Anterior cingulate cortex (tissue), 58 donors: ENCODE results near the gene SH3TC1.
A peak's percentile ranks its signal among the peaks of the same experiment; 100 is the strongest.

Source experiments
- DNase-seq, 58 donors: peaks; one replicate each; lab custom pipeline; 2025; lab: John Stamatoyannopoulos, UW

The SH3TC1 gene

GRCh38 chr4:8163026-8163425, 36.1 kb upstream of the SH3TC1 start:
- no peak for DNase-seq

GRCh38 chr4:8163436-8164193, 35.5 kb upstream of the SH3TC1 start:
- no peak for DNase-seq

- no peak for DNase-seq
These were observed 34.9 kb upstream of the SH3TC1 start for GRCh38 chr4:8164194-8164565.

DNA sequence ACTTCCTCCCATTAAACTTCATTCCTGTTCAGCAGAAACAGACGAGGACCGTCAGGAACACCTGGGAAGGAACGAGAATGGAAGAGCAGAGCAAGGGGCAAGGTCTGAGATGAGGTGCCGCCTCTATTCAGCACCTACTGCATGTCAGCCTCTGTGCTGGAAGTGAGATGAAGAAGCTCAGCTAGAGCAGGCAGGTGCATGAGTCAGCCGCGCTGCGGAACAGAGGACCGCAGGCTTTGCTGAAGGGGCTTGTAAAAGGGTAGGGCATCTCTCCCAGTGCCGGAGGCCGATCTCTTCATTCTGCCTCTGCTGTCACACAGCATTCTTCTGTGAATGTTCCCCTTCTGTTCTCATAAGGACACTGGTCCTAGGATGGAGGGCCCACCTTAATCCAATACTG, 34.4 kb upstream of the SH3TC1 start:
- no peak for DNase-seq

DNA sequence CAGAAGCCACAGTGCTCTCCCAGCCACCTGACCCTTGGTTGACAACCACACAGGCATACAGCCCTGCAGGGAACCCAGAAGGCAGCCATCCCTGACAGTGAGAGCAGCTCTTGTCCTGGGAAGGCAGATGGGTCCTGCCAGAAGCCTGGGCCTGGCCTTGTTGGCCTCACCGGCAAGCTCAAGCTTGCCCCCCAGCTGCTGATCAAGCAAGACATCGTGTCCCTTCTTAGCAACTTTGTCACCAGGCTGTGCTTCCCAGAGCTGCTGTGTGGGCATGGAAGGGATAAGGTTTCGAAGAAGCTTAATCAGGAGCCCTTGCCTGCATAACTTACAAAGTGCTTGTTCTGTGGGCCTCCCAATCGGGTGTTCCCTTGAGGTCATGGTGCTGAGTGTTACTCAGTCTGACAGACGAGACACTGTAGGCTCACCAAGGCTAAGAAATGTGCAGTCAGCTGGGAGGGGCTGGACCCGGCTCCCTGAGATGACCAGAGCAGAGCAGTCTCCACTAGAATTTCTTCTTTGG, 33.7 kb upstream of the SH3TC1 start:
- peak in 1 of 58 donors; percentile 12 for DNase-seq

DNA sequence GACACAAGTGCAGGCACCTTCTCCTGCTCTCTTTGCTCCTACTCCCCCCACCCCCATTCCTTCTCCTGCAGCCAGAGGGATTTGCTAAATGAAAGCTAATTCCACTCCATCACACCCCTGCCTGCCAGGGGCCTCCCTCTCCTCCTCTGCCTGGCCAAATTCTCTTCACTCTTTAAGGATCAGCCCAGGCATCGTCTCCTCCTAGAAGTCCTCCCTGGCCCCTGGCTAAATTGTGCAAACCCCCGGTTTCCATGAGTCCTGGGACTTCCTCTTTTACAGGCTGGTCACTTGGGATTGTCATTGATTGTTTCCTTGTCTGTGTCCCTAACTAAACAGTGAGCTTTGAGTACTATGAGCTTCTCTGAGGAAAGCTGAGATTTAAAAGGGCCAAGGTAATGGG, 31.8 kb upstream of the SH3TC1 start:
- no peak for DNase-seq

DNA sequence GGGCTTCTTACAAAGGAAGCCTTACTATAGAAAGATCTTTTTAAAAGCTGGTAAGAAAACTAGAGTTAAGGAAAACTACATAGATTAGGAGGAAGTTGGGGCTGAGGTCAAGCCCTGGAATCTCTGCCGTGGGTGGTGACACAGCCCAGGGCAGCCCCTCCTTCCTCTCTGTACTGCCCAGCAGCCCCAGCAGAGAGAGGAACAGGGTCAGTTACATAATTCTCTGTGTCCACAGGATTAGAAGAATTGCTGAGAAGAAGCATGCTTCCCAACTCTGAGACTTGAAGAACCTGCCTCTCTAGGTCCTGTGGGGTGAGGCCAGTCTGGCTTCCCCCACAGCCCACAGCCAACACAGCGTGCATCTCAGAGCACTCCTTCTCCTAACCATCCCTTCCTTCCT, 31.3 kb upstream of the SH3TC1 start:
- DNase-seq = peak in 5 of 58 donors; percentile 13 to 30 (median 23)

GRCh38 chr4:8168232-8168631, 30.9 kb upstream of the SH3TC1 start:
- no peak for DNase-seq

DNA sequence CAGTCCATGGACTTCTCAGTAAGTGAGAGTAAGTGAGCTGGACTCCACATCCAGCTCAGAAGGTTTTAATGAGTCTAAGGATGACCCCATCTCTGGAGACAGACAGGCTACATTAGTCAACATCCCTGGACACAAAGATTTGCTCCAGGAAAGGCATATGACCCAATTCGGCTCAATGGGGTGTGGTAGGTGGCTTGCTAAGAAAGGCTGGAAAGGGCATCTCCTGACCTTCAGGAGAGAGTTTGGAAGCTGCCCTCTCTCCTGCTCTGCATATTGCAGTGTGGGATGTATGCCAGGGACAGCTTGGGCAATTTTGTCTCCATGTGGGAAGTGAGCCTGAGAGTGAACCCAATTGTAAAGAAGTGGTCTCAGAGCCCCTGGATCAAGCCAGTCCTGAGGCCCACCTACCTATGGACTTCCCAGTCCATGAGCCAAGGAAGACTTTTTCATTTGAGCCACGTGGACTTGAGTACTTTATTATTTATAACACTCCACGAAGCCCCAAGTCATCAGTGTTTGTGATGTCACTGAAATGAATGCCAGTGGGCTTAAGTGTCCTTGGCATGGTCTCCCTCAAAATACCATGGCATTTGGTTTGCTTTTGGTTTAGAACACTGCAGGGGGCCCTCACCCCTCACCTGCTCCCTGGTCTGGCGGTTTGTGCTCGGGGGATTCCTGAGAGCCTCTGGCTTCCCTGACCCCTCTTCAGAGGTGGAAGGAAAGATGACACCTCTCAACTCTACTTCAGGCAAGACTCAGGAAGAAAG, 30.1 kb upstream of the SH3TC1 start:
- no peak for DNase-seq

GRCh38 chr4:8169763-8170162, 29.3 kb upstream of the SH3TC1 start:
- DNase-seq = no peak

- DNase-seq = no peak
These were observed 28.7 kb upstream of the SH3TC1 start for GRCh38 chr4:8170341-8170740.

DNA sequence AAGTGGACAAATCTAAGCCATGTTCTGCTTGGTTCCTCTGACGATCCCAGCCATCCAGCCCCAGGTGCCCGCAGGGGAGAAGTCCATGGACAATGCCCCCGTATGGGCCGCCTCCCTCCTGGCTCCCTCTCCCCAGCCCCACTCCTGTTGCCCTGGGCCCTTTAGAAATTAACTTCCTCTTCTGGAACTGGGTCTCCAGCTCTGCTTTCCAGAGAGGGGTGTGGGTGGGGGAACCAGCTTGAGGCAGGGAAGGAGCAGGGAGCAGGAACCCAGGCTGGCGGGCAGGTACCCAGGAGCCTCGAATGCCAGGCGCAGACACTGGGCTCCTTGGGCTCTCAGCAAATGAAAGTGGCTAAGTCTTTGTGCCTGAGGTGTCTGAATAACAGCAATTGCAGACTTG, 27.8 kb upstream of the SH3TC1 start:
- DNase-seq = no peak

DNA sequence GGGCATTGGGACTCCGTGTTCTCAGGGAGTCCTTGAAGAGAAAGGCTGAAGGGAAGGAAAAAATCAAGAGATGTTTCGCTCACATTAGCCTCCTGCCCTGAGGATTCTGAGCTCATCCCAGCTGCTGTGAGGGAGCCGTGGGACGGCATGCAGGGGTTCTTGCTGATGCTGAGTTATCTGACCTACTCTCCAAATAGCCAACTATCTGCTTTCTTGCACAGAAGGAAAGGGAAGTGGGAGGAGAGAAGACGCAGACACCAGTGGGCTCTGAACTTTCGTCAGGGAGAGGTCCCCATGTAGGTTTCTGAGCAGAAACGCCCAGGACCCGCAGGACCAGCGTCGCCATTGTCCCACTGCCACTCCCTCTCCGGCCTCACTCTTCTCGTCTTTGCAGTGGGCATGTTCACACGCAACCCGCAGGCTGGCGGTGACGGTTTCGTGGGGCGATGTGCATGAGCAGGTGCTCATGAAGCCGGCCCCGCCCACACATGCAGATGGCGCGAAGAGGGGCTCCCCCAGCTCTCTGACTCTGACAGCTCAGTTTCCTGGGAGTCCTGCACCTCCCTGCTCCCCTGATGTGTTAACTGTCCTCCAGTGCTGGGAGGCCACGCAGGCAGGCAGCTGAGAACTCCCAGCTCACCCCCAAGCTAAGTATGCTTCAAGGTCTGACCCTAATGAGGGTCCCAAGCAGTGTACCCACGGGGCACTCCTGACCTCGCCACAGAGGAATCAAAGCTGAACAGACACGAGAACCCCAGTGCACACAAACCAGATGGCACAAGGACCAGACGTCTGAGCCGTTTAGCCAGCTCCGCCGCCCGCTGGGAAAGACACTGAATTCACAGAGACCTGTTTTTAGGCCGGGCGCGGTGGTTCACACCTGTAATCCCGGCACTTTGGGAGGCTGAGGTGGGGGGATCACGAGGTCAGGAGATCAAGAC, 26.8 kb upstream of the SH3TC1 start:
- peak in 1 of 58 donors; percentile 22 for DNase-seq

DNA sequence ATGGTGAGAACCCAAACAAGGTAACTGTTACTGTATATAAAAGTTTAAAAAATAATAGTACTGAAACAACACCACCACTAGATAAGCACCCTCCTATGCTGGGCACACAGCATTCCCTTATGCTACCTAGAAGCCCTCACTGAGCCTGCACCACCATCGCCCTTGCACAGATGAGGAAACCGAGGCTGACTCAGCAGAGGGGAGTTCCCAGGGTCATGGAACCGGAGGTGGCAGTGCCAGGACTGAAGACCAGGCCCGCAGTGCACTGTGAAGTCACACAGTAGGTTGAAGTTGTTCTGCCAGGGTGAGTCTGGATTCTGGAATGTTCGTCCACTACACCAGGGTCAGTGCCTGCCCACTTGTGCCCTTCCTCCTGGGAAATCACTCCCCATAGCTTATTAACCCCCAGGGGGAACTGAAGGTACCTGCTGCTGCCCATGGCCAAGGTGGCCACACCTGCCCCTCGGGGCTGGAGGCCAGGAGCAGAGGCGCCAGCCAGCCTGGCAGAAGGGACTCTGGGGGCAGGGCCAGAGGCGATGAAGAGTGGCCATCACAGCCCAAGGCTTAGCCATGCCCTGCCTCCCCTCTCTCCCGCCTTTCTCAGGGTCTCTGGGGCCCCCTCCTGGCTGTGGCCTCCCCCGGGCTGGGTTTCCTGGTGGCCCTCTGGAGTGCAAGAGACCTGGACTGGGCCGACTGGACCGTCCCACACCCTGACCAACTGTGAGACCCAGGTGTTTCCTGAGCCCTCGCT, 25.4 kb upstream of the SH3TC1 start:
- DNase-seq = no peak

- DNase-seq = no peak
These were observed 24.1 kb upstream of the SH3TC1 start for GRCh38 chr4:8174970-8175369.

DNA sequence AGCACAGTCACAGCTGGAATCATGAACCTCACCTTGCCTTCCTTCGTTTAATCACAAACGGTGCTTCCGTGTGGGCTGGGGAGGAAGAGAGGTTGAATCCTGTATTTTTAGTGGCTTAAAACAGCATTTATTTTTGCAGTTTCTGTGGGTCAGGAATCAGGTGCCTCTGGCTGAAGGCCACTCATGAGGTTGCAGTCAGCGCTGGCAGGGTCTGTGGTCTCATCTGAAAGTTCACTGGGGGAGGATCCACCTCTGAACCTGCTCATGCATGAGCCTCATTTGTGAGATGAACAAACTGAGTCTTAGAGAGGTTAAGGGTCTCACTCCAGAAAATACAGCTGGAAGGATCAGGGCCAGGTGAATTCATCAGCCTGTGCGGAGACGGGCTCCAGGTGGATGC, 23.4 kb upstream of the SH3TC1 start:
- no peak for DNase-seq

- DNase-seq = peak in 7 of 58 donors; percentile 8 to 40 (median 18)
These were observed 22.3 kb upstream of the SH3TC1 start for GRCh38 chr4:8176547-8177399.

DNA sequence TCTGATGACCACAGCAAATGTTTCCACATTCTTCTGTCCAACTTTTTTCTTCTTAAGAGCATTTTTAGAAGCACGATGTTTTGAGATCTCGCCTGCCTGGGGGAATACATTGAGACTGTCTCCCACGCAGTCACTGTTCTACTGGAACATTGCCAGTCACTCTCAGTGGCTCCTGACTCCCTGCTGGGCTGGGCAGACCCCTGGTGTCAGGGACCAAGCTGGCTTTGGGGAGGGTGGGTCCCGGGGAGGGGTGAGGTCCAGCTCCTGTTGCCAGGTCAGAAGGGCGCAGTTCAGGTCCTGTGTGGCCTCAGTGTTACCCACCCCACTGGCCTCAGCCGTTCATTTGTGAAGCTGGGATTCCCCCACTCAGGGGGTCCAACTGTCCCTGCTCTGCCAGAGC, 21.5 kb upstream of the SH3TC1 start:
- DNase-seq = no peak

DNA sequence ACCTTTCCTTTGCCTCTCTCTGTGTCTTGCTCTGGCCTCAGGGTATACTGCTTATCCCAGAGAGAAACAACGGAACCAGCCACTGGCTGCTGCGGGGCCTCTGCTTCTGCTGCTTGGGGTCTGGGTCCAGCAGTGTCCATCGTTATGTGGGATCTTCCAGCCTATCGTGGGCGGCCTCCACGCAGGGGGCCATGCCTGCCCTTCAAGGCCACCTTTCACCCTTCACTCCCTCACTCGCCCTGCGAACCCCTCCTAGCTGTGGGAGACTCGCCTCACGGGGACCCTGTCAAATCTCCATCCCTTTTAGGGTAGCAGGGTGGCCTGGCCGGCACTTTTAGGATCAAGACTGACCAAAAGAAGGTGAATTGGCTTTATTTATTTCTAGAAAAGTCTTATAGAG, 21.1 kb upstream of the SH3TC1 start:
- no peak for DNase-seq
